Panc1 (cell line): ENCODE results near the gene ASPN. TPM values are rescaled to one million over a fixed set of nuclear protein-coding genes. Genes with fewer than 3 reads are reported as not detected.

Source experiments
- ATAC-seq: fragments of 200-7000 bp; cut with Tn5 transposase; 2 replicates; pipeline ENCODE4 v1.9.1; 2020; ENCODE audit warnings: mild to moderate bottlenecking, moderate library complexity
- BruUV-seq: library from RNA; stranded (reverse); fragments of 400-500 nt; replicated peaks from 2 replicates; lab custom pipeline; 2021; lab: Mats Ljungman, UMichigan
- CTCF ChIA-PET: fragments of 300-600 bp; sonication (Branson Sonifier 250); formaldehyde crosslinking; loops from one replicate; lab custom pipeline; 2022; ENCODE audit warnings: antibody characterized with exemption; lab: Charles Lee
- POLR2A ChIA-PET: fragments of 300-600 bp; sonication (Branson Sonifier 250); formaldehyde crosslinking; loops from one replicate; lab custom pipeline; 2022; ENCODE audit warnings: antibody characterized with exemption; lab: Charles Lee
- DNase-seq: peaks from one replicate; pipeline ENCODE4 v3.0.0-alpha.2; 2010; ENCODE audit warnings: low read depth, low spot score
- H3K27ac ChIP-seq: 2 replicates; pipeline ENCODE4 v1.5.1; 2011; ENCODE audit warnings: mild to moderate bottlenecking, low read length, inconsistent platforms
- H3K27me3 ChIP-seq: fragments of 200-500 bp; sonication (Bioruptor generic); 2 replicates; pipeline ENCODE4 v1.6.0; 2014; ENCODE audit warnings: low read length, inconsistent platforms; ENCODE audit not compliant: control insufficient read depth, insufficient read depth
- H3K36me3 ChIP-seq: fragments of 200-500 bp; sonication (Bioruptor generic); 2 replicates; pipeline ENCODE4 v1.5.1; 2014; ENCODE audit warnings: inconsistent platforms, mild to moderate bottlenecking, low read length, moderate library complexity; ENCODE audit not compliant: control insufficient read depth, insufficient read depth
- H3K4me1 ChIP-seq: 2 replicates; pipeline ENCODE4 v1.5.1; 2011; ENCODE audit warnings: inconsistent platforms, mild to moderate bottlenecking, low read length, moderate library complexity; ENCODE audit not compliant: control insufficient read depth, insufficient read depth
- H3K4me3 ChIP-seq, 2 experiments: 2 replicates each; pipeline ENCODE4 v1.5.1; 2011 to 2012; ENCODE audit warnings: low read depth in 2 of 2, low read length in 2 of 2, mild to moderate bottlenecking in 2 of 2, inconsistent platforms in 1 of 2, moderate library complexity in 1 of 2
- H3K9me3 ChIP-seq: fragments of 200-500 bp; sonication (Bioruptor generic); 2 replicates; pipeline ENCODE4 v1.5.1; 2014; ENCODE audit warnings: low read depth, mild to moderate bottlenecking, inconsistent platforms, low read length, moderate library complexity; ENCODE audit not compliant: control insufficient read depth, insufficient read depth
- CTCF ChIP-seq: fragments of 450-650 bp; IDR thresholded peaks from 2 replicates; pipeline ENCODE4 v1.5.1; 2017; ENCODE audit warnings: mild to moderate bottlenecking
- POLR2AphosphoS5 ChIP-seq: IDR thresholded peaks from 2 replicates; pipeline ENCODE4 v1.6.1; 2012; ENCODE audit warnings: mild to moderate bottlenecking, low read depth, low read length, moderate library complexity
- REST ChIP-seq, 2 experiments: IDR thresholded peaks; 2 replicates each; pipeline ENCODE4 v1.6.1; 2011 to 2012; ENCODE audit warnings: low read depth in 2 of 2, control low read depth in 1 of 2, low read length in 1 of 2, mild to moderate bottlenecking in 1 of 2, moderate library complexity in 1 of 2; ENCODE audit not compliant: insufficient read depth in 1 of 2
- SIN3A ChIP-seq: IDR thresholded peaks from 2 replicates; pipeline ENCODE4 v1.6.1; 2012; ENCODE audit warnings: low read depth, mild to moderate bottlenecking, low read length, moderate library complexity, borderline replicate concordance; ENCODE audit not compliant: insufficient read depth
- TCF7L2 ChIP-seq: IDR thresholded peaks from 2 replicates; pipeline ENCODE4 v1.6.1; 2011; ENCODE audit warnings: mild to moderate bottlenecking, low read depth, low read length, inconsistent platforms
- in situ Hi-C: cut with HindIII; loops from 2 replicates; pipeline ENCODE4 v1.10.0; 2016; ENCODE audit warnings: low sequenced_read_pairs, low pct_unique_long_range_greater_than_20kb
- intact Hi-C: fragments of 100-400 bp; cut with micrococcal nuclease; formaldehyde crosslinking; loops from one replicate; pipeline ENCODE4 v1.10.0; 2022; ENCODE audit not compliant: unreplicated experiment
- total RNA-seq: library from RNA; stranded (reverse); gene quantifications from one replicate; pipeline ENCODE4 v1.2.1, GENCODE V29; 2021; ENCODE audit not compliant: unreplicated experiment

ASPN gene
- total RNA-seq, 1 experiment from 2014 or later, result not detected

GRCh38 chr9:92493749-92494387 lies 11.6 kb upstream of the ASPN start:
- no peak overlapping the region for H3K4me3 ChIP-seq
- no TSS peak for BruUV-seq
- no peaks in the 10 kb centered on the region for H3K4me1 ChIP-seq
- in situ Hi-C loops, result no loop called here
- H3K36me3 ChIP-seq, result no peaks in the 10 kb centered on the region
- ChIA-PET CTCF (no interaction called here), POLR2A (no interaction called here)
- no peak for TF ChIP-seq CTCF
- no peak for TF ChIP-seq SIN3A
- no peak for TF ChIP-seq REST (IDR thresholded peaks at IDR 0.05; ENCODE audit: insufficient read depth in 1 of 2, low read depth in 2 of 2, low read length in 1 of 2)
- TF ChIP-seq TCF7L2, result no peak
- TF ChIP-seq POLR2AphosphoS5, result no peak
- DNase-seq, result no peak
- no peaks in the 10 kb centered on the region for H3K27me3 ChIP-seq
- H3K27ac ChIP-seq, result no peak overlapping the region
- H3K9me3 ChIP-seq, result no peaks in the 10 kb centered on the region
- intact Hi-C loops, result no loop called here
- no peak for ATAC-seq

- ChIA-PET POLR2A (no interaction called here), CTCF (no interaction called here)
- H3K27ac ChIP-seq, result no peak overlapping the region
- H3K4me3 ChIP-seq, result no peak overlapping the region
- ATAC-seq (no peak), DNase-seq (no peak)
- H3K27me3 ChIP-seq, result no peaks in the 10 kb centered on the region
- no TSS peak for BruUV-seq
- no peaks in the 10 kb centered on the region for H3K4me1 ChIP-seq
- intact Hi-C loops, result no loop called here
- no peaks in the 10 kb centered on the region for H3K36me3 ChIP-seq
- TF ChIP-seq REST (IDR thresholded peaks at IDR 0.05; ENCODE audit: insufficient read depth in 1 of 2, low read depth in 2 of 2, low read length in 1 of 2) (no peak), POLR2AphosphoS5 (no peak), CTCF (no peak), SIN3A (no peak), TCF7L2 (no peak)
- H3K9me3 ChIP-seq, result no peaks in the 10 kb centered on the region
- in situ Hi-C loops, result no loop called here
Measured at GRCh38 chr9:92492781-92493401, 10.6 kb upstream of the ASPN start.
